HepG2 (cell line): Measurements from ENCODE around the gene MARCHF2. TPM values are rescaled to one million over a fixed set of nuclear protein-coding genes. Genes with fewer than 3 reads are reported as not detected.

ENCODE experiments used
- POLR2A ChIP-seq, 2 experiments: IDR thresholded peaks; 2 replicates each; pipeline ENCODE4 v1.6.1; 2011; ENCODE audit warnings: low read depth in 2 of 2, low read length in 2 of 2, mild to moderate bottlenecking in 1 of 2, moderate library complexity in 1 of 2; ENCODE audit not compliant: insufficient read depth in 1 of 2
- ZNF607 ChIP-seq: sonication (generic); formaldehyde crosslinking; IDR thresholded peaks from 2 replicates; pipeline ENCODE4 v1.5.1; 2020; ENCODE audit warnings: missing genetic modification reagents, mild to moderate bottlenecking, borderline replicate concordance
- polyA plus RNA-seq, 8 experiments: library from polyadenylated mRNA; depleted of rRNA in 3 of 8; stranded (reverse) in 7 of 8; unstranded in 1 of 8; fragments of >200 nt; fragmentation: Illumina TruSeq in 4 of 8; extraction: Trizol in 4 of 8; gene quantifications; 2 replicates each; pipeline versions ENCODE4 v1.2.1 to v1.2.3, GENCODE V29; 2011 to 2016; ENCODE audit warnings: low read depth in 4 of 8, missing spikeins in 1 of 8, mixed read lengths in 1 of 8; ENCODE audit not compliant: insufficient read depth in 1 of 8
- total RNA-seq, 5 experiments: library from RNA; depleted of rRNA; stranded (reverse); fragments of >200 nt; fragmentation: Illumina TruSeq; extraction: Trizol; gene quantifications; 2 replicates each; pipeline ENCODE4 v1.2.3, GENCODE V29; 2016; ENCODE audit warnings: low read depth in 1 of 5
- TF ChIP-seq, protein P1 (sequence below): sonication (generic); formaldehyde crosslinking; IDR thresholded peaks from 2 replicates; pipeline ENCODE4 v1.5.0; 2020; ENCODE audit warnings: mild to moderate bottlenecking, missing genetic modification reagents
- TF ChIP-seq, protein P2 (sequence below): sonication (generic); formaldehyde crosslinking; conservative IDR thresholded peaks from 2 replicates; pipeline ENCODE4 v1.4.0; 2020; ENCODE audit warnings: mild to moderate bottlenecking, missing genetic modification reagents, moderate library complexity
- TF ChIP-seq, protein P3 (sequence below): sonication (generic); formaldehyde crosslinking; IDR thresholded peaks from 2 replicates; pipeline ENCODE4 v1.8.0; 2023; ENCODE audit warnings: mild to moderate bottlenecking, missing genetic modification reagents
- TF ChIP-seq, protein P4 (sequence below): sonication (generic); formaldehyde crosslinking; IDR thresholded peaks from 2 replicates; pipeline ENCODE4 v1.5.1; 2020; ENCODE audit warnings: mild to moderate bottlenecking, missing genetic modification reagents, borderline replicate concordance
- TF ChIP-seq, protein P5 (sequence below): sonication (generic); formaldehyde crosslinking; IDR thresholded peaks from 2 replicates; pipeline ENCODE4 v1.4.0; 2020; ENCODE audit warnings: missing genetic modification reagents, mild to moderate bottlenecking, borderline replicate concordance

Gene MARCHF2
- total and polyA plus RNA-seq, 2 of the 13 experiments (the other 11 are each of a cell fraction or from before 2014, with no cell fraction given), result 12.7 to 13.0 TPM

DNA sequence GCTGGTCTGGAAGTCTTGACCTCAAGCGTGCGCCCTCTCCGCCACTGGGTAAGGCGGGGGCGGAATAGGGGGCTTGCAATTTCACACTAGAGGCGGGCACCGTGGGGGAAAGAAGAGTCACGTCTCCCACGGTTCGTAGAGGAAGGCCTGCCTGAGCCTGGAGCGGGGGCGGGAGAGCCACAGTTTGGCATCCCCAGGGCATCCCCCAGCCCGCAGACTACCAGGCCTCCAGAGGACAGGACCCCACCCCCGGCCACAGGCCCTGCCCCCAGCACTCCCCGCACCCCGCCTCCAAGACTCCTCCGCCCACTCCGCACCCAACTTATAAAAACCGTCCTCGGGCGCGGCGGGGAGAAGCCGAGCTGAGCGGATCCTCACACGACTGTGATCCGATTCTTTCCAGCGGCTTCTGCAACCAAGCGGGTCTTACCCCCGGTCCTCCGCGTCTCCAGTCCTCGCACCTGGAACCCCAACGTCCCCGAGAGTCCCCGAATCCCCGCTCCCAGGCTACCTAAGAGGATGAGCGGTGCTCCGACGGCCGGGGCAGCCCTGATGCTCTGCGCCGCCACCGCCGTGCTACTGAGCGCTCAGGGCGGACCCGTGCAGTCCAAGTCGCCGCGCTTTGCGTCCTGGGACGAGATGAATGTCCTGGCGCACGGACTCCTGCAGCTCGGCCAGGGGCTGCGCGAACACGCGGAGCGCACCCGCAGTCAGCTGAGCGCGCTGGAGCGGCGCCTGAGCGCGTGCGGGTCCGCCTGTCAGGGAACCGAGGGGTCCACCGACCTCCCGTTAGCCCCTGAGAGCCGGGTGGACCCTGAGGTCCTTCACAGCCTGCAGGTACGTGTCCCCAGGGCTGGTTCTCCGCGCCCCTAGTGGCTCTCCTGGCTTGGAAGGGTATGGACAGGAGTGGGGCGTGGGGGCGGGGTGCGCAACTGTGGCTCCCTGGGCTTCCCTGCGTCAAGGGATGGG, 49.0 kb upstream of the MARCHF2 start, which contains the start of gene ANGPTL4 (continued):
- TF ChIP-seq, protein P1, sequence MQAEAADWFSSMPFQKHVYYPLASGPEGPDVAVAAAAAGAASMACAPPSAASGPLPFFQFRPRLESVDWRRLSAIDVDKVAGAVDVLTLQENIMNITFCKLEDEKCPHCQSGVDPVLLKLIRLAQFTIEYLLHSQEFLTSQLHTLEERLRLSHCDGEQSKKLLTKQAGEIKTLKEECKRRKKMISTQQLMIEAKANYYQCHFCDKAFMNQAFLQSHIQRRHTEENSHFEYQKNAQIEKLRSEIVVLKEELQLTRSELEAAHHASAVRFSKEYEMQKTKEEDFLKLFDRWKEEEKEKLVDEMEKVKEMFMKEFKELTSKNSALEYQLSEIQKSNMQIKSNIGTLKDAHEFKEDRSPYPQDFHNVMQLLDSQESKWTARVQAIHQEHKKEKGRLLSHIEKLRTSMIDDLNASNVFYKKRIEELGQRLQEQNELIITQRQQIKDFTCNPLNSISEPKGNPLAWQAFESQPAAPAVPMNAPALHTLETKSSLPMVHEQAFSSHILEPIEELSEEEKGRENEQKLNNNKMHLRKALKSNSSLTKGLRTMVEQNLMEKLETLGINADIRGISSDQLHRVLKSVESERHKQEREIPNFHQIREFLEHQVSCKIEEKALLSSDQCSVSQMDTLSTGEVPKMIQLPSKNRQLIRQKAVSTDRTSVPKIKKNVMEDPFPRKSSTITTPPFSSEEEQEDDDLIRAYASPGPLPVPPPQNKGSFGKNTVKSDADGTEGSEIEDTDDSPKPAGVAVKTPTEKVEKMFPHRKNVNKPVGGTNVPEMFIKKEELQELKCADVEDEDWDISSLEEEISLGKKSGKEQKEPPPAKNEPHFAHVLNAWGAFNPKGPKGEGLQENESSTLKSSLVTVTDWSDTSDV, result no peak
- 0 out of 2 replicates have a peak, but pooled peaks have one; percentile 52 for TF ChIP-seq ZNF607 (CRISPR knock-in tag)
- TF ChIP-seq, protein P2, sequence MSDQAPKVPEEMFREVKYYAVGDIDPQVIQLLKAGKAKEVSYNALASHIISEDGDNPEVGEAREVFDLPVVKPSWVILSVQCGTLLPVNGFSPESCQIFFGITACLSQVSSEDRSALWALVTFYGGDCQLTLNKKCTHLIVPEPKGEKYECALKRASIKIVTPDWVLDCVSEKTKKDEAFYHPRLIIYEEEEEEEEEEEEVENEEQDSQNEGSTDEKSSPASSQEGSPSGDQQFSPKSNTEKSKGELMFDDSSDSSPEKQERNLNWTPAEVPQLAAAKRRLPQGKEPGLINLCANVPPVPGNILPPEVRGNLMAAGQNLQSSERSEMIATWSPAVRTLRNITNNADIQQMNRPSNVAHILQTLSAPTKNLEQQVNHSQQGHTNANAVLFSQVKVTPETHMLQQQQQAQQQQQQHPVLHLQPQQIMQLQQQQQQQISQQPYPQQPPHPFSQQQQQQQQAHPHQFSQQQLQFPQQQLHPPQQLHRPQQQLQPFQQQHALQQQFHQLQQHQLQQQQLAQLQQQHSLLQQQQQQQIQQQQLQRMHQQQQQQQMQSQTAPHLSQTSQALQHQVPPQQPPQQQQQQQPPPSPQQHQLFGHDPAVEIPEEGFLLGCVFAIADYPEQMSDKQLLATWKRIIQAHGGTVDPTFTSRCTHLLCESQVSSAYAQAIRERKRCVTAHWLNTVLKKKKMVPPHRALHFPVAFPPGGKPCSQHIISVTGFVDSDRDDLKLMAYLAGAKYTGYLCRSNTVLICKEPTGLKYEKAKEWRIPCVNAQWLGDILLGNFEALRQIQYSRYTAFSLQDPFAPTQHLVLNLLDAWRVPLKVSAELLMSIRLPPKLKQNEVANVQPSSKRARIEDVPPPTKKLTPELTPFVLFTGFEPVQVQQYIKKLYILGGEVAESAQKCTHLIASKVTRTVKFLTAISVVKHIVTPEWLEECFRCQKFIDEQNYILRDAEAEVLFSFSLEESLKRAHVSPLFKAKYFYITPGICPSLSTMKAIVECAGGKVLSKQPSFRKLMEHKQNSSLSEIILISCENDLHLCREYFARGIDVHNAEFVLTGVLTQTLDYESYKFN (CRISPR knock-in tag), result peak; percentile 27; the same call in 1 of the 2 replicates
- TF ChIP-seq, protein P3, sequence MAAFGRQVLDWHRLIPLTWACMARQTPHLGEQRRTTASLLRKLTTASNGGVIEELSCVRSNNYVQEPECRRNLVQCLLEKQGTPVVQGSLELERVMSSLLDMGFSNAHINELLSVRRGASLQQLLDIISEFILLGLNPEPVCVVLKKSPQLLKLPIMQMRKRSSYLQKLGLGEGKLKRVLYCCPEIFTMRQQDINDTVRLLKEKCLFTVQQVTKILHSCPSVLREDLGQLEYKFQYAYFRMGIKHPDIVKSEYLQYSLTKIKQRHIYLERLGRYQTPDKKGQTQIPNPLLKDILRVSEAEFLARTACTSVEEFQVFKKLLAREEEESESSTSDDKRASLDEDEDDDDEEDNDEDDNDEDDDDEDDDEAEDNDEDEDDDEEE (CRISPR knock-in tag), result 0 out of 2 replicates have a peak, but pooled peaks have one; percentile 40
- TF ChIP-seq, protein P4, sequence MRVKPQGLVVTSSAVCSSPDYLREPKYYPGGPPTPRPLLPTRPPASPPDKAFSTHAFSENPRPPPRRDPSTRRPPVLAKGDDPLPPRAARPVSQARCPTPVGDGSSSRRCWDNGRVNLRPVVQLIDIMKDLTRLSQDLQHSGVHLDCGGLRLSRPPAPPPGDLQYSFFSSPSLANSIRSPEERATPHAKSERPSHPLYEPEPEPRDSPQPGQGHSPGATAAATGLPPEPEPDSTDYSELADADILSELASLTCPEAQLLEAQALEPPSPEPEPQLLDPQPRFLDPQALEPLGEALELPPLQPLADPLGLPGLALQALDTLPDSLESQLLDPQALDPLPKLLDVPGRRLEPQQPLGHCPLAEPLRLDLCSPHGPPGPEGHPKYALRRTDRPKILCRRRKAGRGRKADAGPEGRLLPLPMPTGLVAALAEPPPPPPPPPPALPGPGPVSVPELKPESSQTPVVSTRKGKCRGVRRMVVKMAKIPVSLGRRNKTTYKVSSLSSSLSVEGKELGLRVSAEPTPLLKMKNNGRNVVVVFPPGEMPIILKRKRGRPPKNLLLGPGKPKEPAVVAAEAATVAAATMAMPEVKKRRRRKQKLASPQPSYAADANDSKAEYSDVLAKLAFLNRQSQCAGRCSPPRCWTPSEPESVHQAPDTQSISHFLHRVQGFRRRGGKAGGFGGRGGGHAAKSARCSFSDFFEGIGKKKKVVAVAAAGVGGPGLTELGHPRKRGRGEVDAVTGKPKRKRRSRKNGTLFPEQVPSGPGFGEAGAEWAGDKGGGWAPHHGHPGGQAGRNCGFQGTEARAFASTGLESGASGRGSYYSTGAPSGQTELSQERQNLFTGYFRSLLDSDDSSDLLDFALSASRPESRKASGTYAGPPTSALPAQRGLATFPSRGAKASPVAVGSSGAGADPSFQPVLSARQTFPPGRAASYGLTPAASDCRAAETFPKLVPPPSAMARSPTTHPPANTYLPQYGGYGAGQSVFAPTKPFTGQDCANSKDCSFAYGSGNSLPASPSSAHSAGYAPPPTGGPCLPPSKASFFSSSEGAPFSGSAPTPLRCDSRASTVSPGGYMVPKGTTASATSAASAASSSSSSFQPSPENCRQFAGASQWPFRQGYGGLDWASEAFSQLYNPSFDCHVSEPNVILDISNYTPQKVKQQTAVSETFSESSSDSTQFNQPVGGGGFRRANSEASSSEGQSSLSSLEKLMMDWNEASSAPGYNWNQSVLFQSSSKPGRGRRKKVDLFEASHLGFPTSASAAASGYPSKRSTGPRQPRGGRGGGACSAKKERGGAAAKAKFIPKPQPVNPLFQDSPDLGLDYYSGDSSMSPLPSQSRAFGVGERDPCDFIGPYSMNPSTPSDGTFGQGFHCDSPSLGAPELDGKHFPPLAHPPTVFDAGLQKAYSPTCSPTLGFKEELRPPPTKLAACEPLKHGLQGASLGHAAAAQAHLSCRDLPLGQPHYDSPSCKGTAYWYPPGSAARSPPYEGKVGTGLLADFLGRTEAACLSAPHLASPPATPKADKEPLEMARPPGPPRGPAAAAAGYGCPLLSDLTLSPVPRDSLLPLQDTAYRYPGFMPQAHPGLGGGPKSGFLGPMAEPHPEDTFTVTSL (CRISPR knock-in tag), result no peak
- TF ChIP-seq, protein P5, sequence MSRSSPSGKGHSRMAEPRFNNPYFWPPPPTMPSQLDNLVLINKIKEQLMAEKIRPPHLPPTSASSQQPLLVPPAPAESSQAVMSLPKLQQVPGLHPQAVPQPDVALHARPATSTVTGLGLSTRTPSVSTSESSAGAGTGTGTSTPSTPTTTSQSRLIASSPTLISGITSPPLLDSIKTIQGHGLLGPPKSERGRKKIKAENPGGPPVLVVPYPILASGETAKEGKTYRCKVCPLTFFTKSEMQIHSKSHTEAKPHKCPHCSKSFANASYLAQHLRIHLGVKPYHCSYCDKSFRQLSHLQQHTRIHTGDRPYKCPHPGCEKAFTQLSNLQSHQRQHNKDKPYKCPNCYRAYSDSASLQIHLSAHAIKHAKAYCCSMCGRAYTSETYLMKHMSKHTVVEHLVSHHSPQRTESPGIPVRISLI (CRISPR knock-in tag), result peak; percentile 24; the same call in 1 of the 2 replicates
- peak; percentile 61 to 92; a peak in 3 of 4 replicates for TF ChIP-seq POLR2A (IDR thresholded peaks at IDR 0.05; ENCODE audit: insufficient read depth in 1 of 2, low read depth in 2 of 2, low read length in 2 of 2)
